GM19035 (cell line): ENCODE measurements around the gene ECHDC1.
"Not testable (repeated sequence)": the region's sequence is repeated elsewhere in the genome, so short reads cannot be mapped to it uniquely, and the experiment has no call there.

Source experiments
- ATAC-seq: cut with Tn5 transposase; IDR thresholded peaks from one replicate; pipeline ENCODE4 v1.9.1; 2021; ENCODE audit not compliant: unreplicated experiment

Gene ECHDC1

DNA sequence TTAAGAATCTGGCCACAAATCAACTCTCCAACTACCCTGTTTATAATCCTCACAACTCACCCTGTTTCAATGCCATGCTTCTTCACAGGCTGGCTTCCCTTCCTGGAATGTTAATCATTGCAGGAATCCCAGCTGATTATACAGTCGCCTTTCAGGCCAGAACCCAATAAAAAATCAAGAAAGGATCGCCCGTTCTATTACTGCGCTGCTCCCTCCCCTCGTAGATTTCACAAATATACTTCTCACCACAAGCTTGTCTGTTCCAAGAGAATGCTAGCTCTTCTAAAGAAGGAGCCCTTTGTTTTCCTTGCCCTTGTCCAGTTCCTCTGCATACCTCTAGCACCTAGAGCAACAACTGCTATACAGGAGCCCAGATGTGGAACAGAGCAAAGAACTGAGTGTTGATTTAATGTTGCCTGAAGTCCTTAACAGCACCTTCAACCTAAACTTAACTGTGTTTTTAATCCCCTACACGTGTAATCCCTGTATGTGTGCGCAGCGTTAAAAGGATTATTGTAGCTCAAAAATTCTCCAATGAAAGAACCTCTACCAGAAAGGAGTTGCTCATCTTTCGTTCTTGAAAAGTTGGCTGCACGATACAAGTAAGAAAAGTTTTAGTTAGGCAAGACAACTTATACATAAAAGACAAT lies 988 bp downstream of the ECHDC1 start:
- ATAC-seq = peak; percentile 3

- ATAC-seq = peak; percentile 11
Observed at GRCh38 chr6:127341471-127342202, 1.8 kb downstream of the ECHDC1 start.

DNA sequence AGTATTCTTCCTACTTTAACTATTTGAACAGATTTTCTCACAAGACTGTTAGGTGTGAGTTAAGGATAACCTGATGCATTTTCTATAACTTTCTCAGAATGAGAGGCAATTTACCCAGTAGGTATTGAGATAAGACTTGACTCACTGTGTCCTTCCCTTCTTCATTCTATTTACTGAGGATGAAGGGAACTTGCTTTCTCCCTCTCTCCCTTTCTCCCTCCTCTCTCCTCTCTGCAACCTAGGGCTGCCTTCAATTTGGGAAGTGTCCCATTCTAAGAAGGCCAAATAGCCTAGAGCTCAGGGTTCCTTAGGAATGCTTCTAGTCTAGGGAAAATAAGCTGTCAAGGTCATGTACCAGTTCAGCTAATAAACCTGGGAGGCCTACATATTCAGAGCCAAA lies 3.2 kb downstream of the ECHDC1 start:
- ATAC-seq = no peak

- no peak for ATAC-seq
Observed at GRCh38 chr6:127338936-127339335, 4.5 kb downstream of the ECHDC1 start.

DNA sequence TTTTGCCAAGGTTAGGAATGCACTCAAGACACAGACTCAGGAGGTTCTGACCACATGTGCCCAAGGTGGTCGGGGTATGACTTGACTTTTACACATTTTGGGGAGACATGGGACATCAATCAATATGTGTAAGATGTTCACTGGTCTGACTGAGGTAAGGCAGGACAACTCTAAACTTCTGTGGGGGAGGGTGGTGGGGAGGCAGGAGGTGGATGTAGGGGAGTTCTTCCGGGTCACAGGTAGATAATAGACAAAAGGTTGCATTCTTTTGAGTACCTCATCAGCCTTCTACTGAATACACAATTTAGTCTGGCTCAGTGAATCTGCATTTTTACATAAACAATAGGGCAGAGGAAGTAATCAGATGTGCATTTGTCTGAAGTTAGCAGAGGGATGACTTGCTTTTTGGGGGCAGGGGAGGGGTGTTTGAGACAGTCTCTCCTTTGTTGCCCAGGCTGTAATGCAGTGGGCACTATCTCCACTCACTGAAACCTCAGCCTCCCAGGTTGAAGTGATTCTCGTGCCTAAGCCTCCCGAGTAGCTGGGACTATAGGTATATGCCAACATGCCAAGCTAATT lies 10.9 kb downstream of the ECHDC1 start:
- ATAC-seq = no peak

DNA sequence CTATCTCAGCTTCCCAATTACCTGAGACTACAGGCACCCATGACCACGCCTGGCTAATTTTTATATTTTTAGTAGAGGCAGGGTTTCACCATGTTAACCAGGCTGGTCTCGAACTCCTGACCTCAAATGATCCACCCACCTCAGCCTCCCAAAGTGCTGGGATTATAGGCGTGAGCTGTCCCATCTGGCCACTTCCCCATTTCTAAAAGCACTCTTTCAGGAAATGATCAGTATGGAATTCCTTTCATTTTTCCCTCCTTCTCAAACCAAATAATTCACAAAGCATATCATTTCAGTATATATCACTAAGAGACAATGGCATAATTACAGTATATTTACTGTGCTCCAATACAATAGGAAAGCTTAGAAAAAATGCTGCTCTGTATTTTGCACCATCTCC lies 12.2 kb downstream of the ECHDC1 start:
- ATAC-seq = not testable (repeated sequence)

GRCh38 chr6:127328043-127328609 lies 15.3 kb downstream of the ECHDC1 start:
- ATAC-seq = no peak

DNA sequence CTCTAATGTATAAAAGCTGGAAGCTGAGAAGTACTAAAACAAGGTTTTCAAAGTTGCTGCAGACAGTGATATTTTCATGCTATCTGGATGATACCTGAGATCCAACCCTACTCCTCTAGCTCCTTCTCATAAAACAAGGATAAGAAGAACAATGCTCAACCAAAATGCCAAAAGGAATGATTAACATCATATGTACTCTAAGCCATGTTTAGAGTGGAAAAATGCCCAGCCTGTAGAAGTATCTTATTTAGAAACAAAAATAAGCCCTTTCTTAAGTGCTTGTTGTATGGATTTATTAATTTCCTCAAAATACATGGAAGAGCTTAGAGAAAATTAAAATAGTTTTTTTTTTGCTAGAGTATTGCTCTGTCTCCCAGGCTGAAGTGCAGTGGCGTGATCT lies 23.7 kb downstream of the ECHDC1 start:
- ATAC-seq = no peak

DNA sequence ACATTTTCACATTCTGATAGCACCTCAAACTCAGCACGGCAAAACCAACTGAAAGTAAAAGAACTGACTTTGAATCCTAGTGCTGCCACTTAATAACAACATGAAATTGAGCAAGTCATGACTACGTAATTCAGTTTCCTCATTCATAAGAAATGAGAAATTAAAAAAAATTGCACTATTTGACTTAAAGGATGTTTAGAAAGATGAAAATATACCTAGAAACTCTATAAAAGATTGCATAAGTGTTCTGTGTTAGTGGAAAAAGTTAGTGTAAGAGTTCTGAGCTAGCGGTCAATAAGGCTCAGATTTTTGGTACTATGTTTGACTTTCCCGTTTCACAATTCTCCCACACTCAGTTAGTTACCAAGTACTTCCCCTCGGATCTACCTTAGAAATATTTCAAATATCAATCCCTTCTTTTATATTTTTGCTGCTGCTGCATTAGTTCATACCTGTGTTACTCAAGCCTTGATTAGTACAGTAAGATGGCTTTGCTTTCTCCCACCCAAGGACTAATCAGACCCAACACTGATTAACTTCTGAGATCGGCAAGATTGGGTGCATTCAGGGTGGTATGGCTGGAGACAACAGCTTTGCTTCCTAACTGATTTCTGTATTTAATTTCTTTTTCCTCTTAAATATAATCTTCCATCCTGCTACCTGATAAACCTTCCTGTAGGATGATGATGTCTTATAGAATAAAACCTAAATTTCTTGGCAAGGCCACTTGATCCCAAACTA lies 25.9 kb downstream of the ECHDC1 start:
- no peak for ATAC-seq

- no peak for ATAC-seq
Observed at GRCh38 chr6:127305741-127306140, 37.7 kb downstream of the ECHDC1 start.

DNA sequence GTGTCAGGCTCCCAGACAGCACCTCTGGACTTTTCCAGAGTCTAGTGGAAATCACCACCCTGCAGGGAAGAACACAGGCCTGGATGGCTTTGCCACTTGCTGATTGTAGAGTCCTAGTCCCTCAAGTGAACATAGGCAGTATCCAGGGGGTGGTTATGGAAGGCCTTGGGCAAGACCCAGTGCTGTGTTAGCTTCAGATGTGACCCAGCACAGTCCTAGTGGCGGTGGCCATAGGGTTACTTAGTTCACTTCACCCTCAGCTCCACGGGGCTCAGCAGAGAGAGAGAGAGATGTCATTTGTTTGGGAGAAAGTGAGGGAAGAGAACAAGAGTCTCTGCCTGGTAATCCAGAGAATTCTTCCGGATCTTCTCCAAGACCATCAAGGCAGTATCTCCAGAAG lies 39.5 kb downstream of the ECHDC1 start:
- no peak for ATAC-seq

DNA sequence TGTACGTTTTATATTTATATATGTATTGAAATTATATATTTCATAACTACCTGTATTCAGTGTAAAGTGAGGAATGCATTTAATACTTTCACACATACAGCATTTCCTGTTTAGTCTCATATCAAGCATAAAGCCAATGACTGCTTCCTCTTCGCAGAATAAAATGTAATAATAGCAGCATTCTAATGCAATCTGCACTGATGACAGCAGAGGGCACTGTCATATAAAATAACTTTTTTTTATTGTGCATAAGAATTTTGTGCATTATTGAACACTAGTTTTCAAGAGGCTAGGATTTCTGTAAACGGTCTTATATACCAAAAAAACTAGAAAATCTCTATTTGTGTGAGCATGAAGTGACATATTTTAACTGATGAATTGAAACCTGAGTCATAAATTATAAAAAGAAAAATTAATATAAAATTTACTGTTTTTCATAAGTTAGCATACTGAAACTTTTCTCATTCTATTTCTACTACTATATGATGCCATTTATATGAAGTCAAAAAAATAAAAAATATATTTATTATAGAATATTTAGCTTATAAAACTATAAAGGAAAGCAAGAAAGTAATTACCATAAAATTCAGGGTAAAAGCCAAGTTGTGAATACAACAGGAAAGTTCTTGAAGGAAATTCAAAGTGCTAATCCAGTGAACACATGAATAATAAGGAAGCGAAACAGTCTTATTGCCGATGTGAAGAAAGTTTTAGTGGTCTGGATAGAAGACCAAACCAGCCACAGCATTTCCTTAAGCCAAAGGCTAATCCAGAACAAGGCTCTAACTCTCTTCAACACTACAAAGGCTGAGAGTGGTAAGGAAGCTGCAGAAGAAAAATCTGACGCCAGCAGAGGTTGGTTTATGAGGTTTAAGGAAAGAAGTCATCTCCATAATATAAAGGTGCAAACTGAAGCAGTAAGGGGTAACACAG lies 40.4 kb downstream of the ECHDC1 start:
- ATAC-seq = peak; percentile 82

- no peak for ATAC-seq
Observed at GRCh38 chr6:127301199-127301700, 42.2 kb downstream of the ECHDC1 start.

GRCh38 chr6:127300411-127300810 lies 43.0 kb downstream of the ECHDC1 start:
- no peak for ATAC-seq

DNA sequence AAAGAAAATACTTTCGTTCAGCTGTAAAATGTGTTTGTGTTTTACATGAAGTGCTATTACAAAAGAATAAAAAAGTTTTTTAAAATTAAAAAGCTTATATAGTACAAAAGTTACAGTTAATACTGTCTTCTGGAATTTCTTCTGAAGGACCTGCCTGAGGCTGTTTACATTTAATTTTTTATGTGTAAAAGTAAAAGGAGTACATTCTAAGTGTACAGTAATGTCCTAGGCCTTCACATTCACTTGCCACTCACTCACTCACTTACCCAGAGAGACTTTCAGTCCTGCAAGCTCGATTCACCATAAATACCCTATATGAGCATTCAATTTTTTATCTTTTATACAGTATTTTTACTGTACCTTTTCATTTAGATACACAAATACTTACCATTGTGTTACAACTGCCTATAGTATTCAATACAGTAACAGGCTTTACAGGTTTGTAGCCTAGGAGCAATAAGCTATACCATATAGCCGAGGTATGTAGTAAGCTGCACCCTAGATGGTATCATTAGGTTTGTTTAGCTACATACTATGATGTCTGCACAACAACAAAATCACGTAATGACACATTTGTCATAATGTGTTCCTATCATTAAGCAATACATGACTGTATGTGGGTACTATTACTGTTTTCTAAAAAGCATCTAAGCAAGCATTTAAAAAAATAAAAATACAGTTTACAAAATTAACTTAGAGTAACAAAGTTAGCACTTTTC lies 43.7 kb downstream of the ECHDC1 start:
- ATAC-seq = no peak

GRCh38 chr6:127298475-127298874 lies 44.9 kb downstream of the ECHDC1 start:
- no peak for ATAC-seq

DNA sequence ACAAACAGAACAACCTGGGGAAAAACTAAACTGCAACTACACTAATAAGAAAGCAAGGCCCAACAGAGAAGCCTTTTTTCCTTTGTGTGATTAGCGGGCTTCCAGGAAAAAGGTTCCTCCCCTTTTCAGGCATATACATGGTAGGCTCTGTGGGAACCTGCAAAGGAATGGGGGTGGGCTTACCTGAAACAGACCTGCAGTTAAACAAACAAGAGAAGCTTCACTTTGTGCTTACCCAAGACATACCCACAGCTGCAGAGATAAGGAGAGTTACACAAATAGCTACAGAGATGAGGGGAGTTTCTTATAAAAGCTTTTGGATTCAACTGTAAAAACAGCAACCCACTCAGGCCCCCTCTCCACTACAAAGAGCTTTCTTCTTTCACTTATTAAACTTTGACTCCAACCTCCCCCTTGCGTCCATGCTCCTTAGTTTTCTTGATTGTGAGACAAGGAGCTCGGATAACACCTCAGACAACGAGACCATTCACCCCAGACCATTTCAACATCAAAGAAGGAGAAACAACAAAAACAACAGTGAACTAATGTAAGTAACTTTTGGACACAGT lies 45.8 kb downstream of the ECHDC1 start:
- no peak for ATAC-seq

DNA sequence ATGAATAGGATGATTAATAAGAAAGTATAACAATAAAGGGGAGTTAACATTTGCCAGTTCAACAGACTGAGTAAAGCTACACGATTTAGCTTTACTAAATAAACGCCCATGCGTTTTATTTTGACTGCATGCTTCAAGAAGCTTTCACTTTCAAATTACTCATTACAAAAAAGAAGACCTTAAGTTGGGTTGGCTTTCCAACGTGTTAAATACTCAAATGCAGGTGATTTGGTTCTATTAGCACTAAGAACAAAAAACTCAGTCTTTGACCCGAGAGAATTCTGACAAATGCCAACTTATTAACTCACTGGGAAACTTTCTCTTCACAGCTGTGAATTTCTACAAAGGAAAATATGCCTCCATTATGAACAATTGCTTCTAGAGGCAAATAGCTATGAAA lies 51.9 kb downstream of the ECHDC1 start:
- ATAC-seq = peak; percentile 88
